HEK293T (cell line): ENCODE measurements around the gene ADGRL3.
"Not testable (repeated sequence)": the region's sequence is repeated elsewhere in the genome, so short reads cannot be mapped to it uniquely, and the experiment has no call there.

Source experiments
- CTCF ChIA-PET: fragments of 350-600 bp; formaldehyde crosslinking; extraction: SDS; loops from one replicate; lab custom pipeline; 2021; ENCODE audit warnings: antibody characterized with exemption, inconsistent platforms; lab: Yijun Ruan, JAX
- POLR2A ChIA-PET: fragments of 350-600 bp; formaldehyde crosslinking; extraction: SDS; loops from one replicate; lab custom pipeline; 2020; ENCODE audit warnings: antibody characterized with exemption, inconsistent platforms; lab: Yijun Ruan, JAX
- DNase-seq: peaks from one replicate; pipeline ENCODE4 v3.0.0; 2012; ENCODE audit warnings: mixed read lengths; ENCODE audit errors: extremely low spot score
- ARNT ChIP-seq: fragments of 450-650 bp; IDR thresholded peaks from 2 replicates; pipeline ENCODE4 v1.6.1; 2017; ENCODE audit warnings: mild to moderate bottlenecking
- BHLHE40 ChIP-seq: fragments of 450-650 bp; IDR thresholded peaks from 2 replicates; pipeline ENCODE4 v1.6.1; 2016; ENCODE audit warnings: mild to moderate bottlenecking, moderate library complexity, borderline replicate concordance
- CTBP1 ChIP-seq: fragments of 450-650 bp; IDR thresholded peaks from 2 replicates; pipeline ENCODE4 v1.6.1; 2016; ENCODE audit warnings: borderline replicate concordance
- ELF4 ChIP-seq: fragments of 450-650 bp; IDR thresholded peaks from 2 replicates; pipeline ENCODE4 v1.6.1; 2017; ENCODE audit warnings: antibody characterized with exemption
- FOXA1 ChIP-seq: fragments of 450-650 bp; IDR thresholded peaks from 2 replicates; pipeline ENCODE4 v1.6.1; 2016; ENCODE audit warnings: mild to moderate bottlenecking
- FOXK2 ChIP-seq: fragments of 450-650 bp; IDR thresholded peaks from 2 replicates; pipeline ENCODE4 v1.6.1; 2016; ENCODE audit warnings: mild to moderate bottlenecking
- FOXM1 ChIP-seq: fragments of 450-650 bp; IDR thresholded peaks from 2 replicates; pipeline ENCODE4 v1.6.1; 2017; ENCODE audit warnings: mild to moderate bottlenecking, borderline replicate concordance
- HDGF ChIP-seq: fragments of 450-650 bp; IDR thresholded peaks from 2 replicates; pipeline ENCODE4 v1.6.1; 2017; ENCODE audit warnings: antibody characterized with exemption, borderline replicate concordance
- L3MBTL2 ChIP-seq: fragments of 450-650 bp; conservative IDR thresholded peaks from 2 replicates; pipeline ENCODE4 v1.6.1; 2016; ENCODE audit warnings: mild to moderate bottlenecking
- LEF1 ChIP-seq: fragments of 450-650 bp; IDR thresholded peaks from 2 replicates; pipeline ENCODE4 v1.6.1; 2017; ENCODE audit warnings: mild to moderate bottlenecking, borderline replicate concordance
- NFRKB ChIP-seq: fragments of 450-650 bp; IDR thresholded peaks from 2 replicates; pipeline ENCODE4 v1.6.1; 2016; ENCODE audit warnings: mild to moderate bottlenecking, moderate library complexity
- SP1 ChIP-seq: fragments of 450-650 bp; IDR thresholded peaks from 2 replicates; pipeline ENCODE4 v1.6.1; 2017
- SUZ12 ChIP-seq: fragments of 450-650 bp; IDR thresholded peaks from 2 replicates; pipeline ENCODE4 v1.6.1; 2016; ENCODE audit warnings: mild to moderate bottlenecking
- TARDBP ChIP-seq: fragments of 450-650 bp; IDR thresholded peaks from 2 replicates; pipeline ENCODE4 v1.6.1; 2016
- ZNF384 ChIP-seq: fragments of 450-650 bp; IDR thresholded peaks from 2 replicates; pipeline ENCODE4 v1.6.1; 2016
- TF ChIP-seq, protein P1 (sequence below): fragments of 450-650 bp; IDR thresholded peaks from 2 replicates; pipeline ENCODE4 v1.6.1; 2016

ADGRL3 gene

DNA sequence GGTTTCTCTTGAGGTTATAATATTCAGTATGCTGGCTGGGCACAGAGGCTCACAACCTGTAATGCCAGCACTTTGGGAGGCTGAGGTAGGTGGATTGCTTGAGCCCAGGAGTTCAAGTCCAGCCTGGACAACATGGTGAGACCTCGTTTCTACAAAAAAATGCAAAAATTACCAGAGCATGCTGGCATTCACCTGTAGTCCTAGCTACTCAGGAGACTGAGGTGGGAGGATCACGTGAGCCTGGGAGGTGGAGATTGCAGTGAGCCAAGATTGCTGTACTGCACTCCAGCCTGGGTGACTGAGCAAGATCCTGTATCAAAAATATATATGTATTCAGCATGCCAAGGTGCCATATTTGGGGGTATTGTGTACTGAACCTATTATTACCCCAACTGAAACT lies 552.5 kb downstream of the ADGRL3 start:
- ChIA-PET CTCF (no interaction called here), POLR2A (no interaction called here)
- TF ChIP-seq LEF1 (no peak), SP1 (no peak), TARDBP (no peak), HDGF (no peak), FOXK2 (no peak), ELF4 (no peak), BHLHE40 (no peak), NFRKB (no peak), FOXM1 (no peak), FOXA1 (no peak), ZNF384 (no peak)
- TF ChIP-seq, protein P1, sequence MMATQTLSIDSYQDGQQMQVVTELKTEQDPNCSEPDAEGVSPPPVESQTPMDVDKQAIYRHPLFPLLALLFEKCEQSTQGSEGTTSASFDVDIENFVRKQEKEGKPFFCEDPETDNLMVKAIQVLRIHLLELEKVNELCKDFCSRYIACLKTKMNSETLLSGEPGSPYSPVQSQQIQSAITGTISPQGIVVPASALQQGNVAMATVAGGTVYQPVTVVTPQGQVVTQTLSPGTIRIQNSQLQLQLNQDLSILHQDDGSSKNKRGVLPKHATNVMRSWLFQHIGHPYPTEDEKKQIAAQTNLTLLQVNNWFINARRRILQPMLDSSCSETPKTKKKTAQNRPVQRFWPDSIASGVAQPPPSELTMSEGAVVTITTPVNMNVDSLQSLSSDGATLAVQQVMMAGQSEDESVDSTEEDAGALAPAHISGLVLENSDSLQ: no peak
- DNase-seq: no peak

DNA sequence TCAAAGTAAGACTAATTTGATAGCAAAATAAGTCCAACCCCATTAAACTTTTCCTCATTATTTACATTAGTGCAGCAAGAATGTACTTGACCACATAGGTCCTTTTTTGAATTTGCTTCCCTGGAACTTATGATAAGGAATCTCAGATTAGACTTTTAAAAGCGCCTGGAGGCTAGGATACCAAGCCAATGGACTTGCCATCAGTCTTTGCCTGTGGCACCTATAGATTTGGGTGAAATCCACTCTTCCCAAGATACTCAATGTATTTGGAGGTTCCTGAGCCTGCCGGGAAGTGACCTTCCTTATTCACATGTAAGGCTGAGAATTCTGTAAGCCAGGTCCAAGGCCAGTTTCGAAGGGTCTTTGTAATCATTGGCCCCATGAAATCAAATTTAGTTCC lies 553.6 kb downstream of the ADGRL3 start:
- ChIA-PET POLR2A (no interaction called here), CTCF (no interaction called here)
- no peak for TF ChIP-seq SUZ12
- no peak for TF ChIP-seq L3MBTL2
- no peak for TF ChIP-seq ARNT
- no peak for TF ChIP-seq ELF4
- no peak for TF ChIP-seq FOXM1
- TF ChIP-seq SP1: no peak
- TF ChIP-seq, protein P1: no peak
- no peak for TF ChIP-seq LEF1
- no peak for TF ChIP-seq BHLHE40
- TF ChIP-seq TARDBP: no peak
- TF ChIP-seq ZNF384: no peak
- no peak for TF ChIP-seq FOXA1
- no peak for TF ChIP-seq CTBP1
- no peak for TF ChIP-seq HDGF
- TF ChIP-seq NFRKB: no peak
- no peak for TF ChIP-seq FOXK2
- DNase-seq: no peak

DNA sequence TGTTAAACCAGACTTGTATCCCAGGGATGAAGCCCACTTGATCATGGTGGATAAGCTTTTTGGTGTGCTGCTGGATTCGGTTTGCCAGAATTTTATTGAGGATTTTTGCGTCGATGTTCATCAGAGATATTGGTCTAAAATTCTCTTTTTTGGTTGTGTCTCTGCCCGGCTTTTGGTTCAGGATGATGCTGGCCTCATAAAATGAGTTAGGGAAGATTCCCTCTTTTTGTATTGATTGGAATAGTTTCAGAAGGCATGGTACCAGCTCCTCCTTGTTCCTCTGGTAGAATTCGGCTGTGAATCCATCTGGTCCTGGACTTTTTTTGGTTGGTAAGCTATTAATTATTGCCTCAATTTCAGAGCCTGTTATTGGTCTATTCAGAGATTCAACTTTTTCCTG lies 556.8 kb downstream of the ADGRL3 start:
- POLR2A ChIA-PET, CTCF ChIA-PET, DNase-seq: not testable (repeated sequence)

DNA sequence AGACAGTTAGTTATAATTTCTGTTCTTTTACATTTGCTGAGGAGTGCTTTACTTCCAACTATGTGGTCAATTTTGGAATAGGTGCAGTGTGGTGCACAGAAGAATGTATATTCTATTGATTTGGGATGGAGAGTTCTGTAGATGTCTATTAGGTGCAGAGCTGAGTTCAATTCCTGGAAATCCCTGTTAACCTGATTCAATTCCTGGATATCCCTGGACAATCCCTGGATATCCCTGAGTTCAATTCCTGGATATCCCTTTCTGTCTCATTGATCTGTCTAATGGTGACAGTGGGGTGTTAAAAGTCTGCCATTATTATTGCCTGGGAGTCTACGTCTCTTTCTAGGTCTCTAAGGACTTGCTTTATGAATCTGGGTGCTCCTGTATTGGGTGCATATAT lies 557.9 kb downstream of the ADGRL3 start:
- POLR2A ChIA-PET, CTCF ChIA-PET: not testable (repeated sequence)

DNA sequence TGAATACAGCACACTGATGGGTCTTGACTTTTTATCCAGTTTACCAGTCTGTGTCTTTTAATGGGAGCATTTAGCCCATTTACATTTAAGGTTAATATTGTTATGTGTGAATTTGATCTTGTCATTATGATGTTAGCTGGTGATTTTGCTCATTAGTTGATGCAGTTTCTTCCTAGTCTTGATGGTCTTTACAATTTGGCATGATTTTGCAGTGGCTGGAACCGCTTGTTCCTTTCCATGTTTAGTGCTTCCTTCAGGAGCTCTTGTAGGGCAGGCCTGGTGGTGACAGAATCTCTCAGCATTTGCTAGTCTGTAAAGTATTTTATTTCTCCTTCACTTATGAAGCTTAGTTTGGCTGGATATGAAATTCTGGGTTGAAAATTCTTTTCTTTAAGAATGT lies 558.5 kb downstream of the ADGRL3 start:
- POLR2A ChIA-PET, CTCF ChIA-PET, DNase-seq: not testable (repeated sequence)

More for the DNA sequence above, 557.9 kb downstream of the ADGRL3 start:
- DNase-seq: not testable (repeated sequence)

DNA sequence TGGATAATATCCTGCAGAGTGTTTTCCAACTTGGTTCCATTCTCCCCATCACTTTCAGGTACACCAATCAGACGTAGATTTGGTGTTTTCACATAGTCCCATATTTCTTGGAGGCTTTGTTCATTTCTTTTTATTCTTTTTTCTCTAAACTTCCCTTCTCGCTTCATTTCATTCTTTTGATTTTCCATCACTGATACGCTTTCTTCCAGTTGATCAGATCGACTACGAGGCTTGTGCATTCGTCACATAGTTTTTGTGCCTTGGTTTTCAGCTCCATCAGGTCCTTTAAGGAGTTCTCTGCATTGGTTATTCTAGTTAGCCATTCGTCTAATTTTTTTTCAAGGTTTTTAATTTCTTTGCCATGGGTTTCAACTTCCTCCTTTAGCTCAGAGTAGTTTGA lies 559.1 kb downstream of the ADGRL3 start:
- CTCF ChIA-PET, POLR2A ChIA-PET, DNase-seq: not testable (repeated sequence)

DNA sequence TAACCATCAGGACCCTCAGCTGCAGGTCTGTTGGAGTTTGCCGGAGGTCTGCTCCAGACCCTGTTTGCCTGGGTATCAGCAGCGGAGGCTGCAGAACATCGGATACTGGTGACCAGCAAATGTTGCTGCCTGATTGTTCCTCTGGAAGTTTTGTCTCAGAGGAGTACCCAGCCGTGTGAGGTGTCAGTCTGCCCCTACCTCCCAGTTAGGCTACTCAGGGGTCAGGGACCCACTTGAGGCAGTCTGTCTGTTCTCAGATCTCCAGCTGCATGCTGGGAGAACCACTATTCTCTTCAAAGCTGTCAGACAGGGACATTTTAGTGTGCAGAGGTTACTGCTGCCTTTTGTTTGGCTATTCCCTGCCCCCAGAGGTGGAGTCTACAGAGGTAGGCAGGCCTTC lies 559.8 kb downstream of the ADGRL3 start:
- DNase-seq, POLR2A ChIA-PET, CTCF ChIA-PET: not testable (repeated sequence)

DNA sequence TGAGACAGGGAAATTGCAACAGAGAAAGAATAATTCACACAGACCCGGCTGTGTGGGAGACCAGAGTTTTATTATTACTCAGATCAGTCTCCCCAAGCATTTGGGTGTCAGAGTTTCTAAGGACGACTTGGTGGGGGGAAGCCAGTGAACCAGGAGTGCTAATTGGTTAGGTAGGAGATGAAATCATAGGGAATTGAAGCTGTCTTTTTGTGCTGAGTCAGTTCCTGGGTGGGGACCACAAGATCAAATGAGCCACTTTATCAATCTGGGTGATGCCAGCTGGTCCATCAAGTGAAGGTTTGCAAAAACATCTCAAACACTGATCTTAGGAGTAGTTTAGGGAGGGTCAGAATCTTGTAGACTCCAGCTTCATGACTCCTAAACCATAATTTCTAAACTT lies 560.7 kb downstream of the ADGRL3 start:
- CTCF ChIA-PET: no interaction called here
- no peak for TF ChIP-seq LEF1
- TF ChIP-seq FOXM1: no peak
- no peak for TF ChIP-seq ZNF384
- TF ChIP-seq CTBP1: no peak
- no peak for TF ChIP-seq BHLHE40
- TF ChIP-seq ELF4: no peak
- TF ChIP-seq, protein P1: no peak
- no peak for TF ChIP-seq NFRKB
- TF ChIP-seq HDGF: no peak
- TF ChIP-seq SP1: no peak
- TF ChIP-seq L3MBTL2: no peak
- no peak for TF ChIP-seq TARDBP
- no peak for TF ChIP-seq FOXK2
- no peak for TF ChIP-seq ARNT
- no peak for TF ChIP-seq SUZ12
- TF ChIP-seq FOXA1: no peak
- POLR2A ChIA-PET: no interaction called here
- no peak for DNase-seq
